ENCODE results near the gene CSRP2. TPM values are rescaled to one million over a fixed set of nuclear protein-coding genes. Genes with fewer than 3 reads are reported as not detected.

CSRP2 gene
- total RNA-seq = 3.0 and 11.3 TPM in 2 replicates

DNA sequence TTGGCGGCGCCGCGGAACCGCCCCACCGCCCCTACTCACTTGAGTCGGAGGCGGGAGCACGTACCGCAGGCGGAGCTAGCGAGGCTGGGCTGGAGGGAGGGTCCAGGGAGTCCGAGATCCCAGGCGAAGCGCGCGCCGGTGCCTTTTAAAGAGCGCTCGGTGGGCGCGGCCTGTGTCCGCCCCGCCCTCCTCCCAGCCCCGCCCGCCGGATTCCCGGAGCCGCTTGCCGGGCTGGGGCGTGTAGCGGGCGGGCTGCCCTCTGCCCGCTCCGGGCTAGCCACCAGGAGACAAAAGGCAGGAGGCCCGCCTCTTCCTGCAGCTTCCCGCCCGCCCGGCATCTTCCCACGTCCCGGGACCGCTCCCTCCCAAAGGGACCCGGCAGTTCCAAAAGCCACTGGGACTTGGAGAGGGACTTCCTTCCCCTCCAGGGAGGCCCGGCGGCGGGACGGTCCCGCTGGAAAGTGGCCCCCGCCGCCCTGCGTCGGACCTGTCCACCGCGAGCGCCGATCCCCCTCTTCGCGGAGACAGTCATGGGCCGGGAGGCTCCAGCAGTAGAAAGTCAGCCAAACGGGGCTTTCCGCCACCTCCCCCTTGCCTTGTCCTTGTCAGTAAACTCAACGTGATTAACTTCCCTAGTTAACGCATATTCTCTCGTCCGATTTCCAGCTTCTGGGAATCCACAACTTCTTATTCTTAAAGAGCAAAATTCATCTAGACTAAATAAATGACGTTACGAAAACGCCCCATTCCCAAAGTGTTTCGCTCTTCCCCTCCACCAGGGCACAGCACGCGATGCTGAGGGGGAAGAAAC, at the start of gene CSRP2:
CSRP2 (minus strand) TSS at position 121 of the 811 bp plus-strand sequence. CDS start 12,759 bp downstream, outside the sequence.

Other genes with a start within 250 kb of the CSRP2 start
- 64.3 and 74.2 TPM in 2 replicates for gene ZDHHC17, start 114.9 kb downstream of the CSRP2 start, total RNA-seq
- gene E2F7, start 186.6 kb upstream of the CSRP2 start, total RNA-seq = 8.2 and 15.9 TPM in 2 replicates

Data from aortic smooth muscle cell (primary cell).